SH-SY5Y (cell line): ENCODE measurements around the gene BCO2.

Experiments
- GATA2 ChIP-seq: IDR thresholded peaks from 2 replicates; pipeline ENCODE4 v1.6.1; 2011; ENCODE audit warnings: mild to moderate bottlenecking, low read depth, low read length
- GATA3 ChIP-seq: IDR thresholded peaks from 2 replicates; pipeline ENCODE4 v1.6.1; 2011; ENCODE audit warnings: low read depth, mild to moderate bottlenecking, low read length, moderate library complexity

DNA sequence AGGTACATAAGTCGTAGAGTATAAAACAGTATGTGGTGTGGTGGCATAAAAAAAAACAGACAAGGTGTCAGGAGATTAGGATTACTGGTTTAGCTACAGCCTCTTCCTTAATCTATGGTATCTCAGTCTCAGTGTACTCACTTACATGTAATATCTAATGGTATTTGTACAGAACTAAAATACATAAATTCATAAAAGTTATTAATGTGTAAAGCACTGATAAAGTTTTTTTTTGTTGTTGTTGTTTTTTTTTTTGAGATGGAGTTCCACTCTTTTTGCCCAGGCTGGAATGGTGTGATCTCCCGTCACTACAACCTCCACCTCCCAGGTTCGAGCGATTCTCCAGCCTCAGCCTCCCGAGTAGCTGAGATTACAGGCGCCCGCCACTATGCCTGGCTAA lies 53.8 kb downstream of the BCO2 start:
- no peak for TF ChIP-seq GATA2
- no peak for TF ChIP-seq GATA3
